Thoracic aorta (tissue), 2 donors: ENCODE measurements around the gene PPP3CA. TPM values are rescaled to one million over a fixed set of nuclear protein-coding genes. Genes with fewer than 3 reads are reported as not detected.
"Not testable (repeated sequence)": the region's sequence is repeated elsewhere in the genome, so short reads cannot be mapped to it uniquely, and the experiment has no call there.

Experiments
- ATAC-seq: fragments of 150-250 bp; one replicate; pipeline ENCODE4 v1.8.0; 2017; ENCODE audit warnings: low read depth; ENCODE audit not compliant: insufficient number of reproducible peaks, low FRiP score
- DNase-seq: peaks from one replicate; pipeline ENCODE4 v3.0.0-alpha.2; 2020; ENCODE audit warnings: low spot score
- H3K27ac ChIP-seq, 2 donors: fragments of 200-600 bp; sonication (generic); 1 replicate in 1 of 2; 2 replicates in 1 of 2; pipeline ENCODE4 v1.5.1; 2016; ENCODE audit warnings: mild to moderate bottlenecking in 2 of 2, moderate library complexity in 2 of 2
- H3K27me3 ChIP-seq: fragments of 200-600 bp; sonication (generic); replicated peaks from 2 replicates; pipeline ENCODE4 v1.6.0; 2016; ENCODE audit warnings: mild to moderate bottlenecking; ENCODE audit not compliant: insufficient read depth
- H3K36me3 ChIP-seq: fragments of 200-600 bp; sonication (generic); one replicate; pipeline ENCODE4 v1.5.1; 2016
- H3K4me1 ChIP-seq, 2 donors: fragments of 200-600 bp; sonication (generic); 1 replicate in 1 of 2; 2 replicates in 1 of 2; pipeline versions ENCODE4 v1.5.1 to v1.6.0; 2016; ENCODE audit warnings: low read depth in 2 of 2, mild to moderate bottlenecking in 1 of 2; ENCODE audit not compliant: control insufficient read depth in 1 of 2
- H3K4me3 ChIP-seq: fragments of 200-600 bp; sonication (generic); 2 replicates; pipeline ENCODE4 v1.5.1; 2016; ENCODE audit warnings: mild to moderate bottlenecking
- H3K9me3 ChIP-seq: fragments of 200-600 bp; sonication (generic); 2 replicates; pipeline ENCODE4 v1.5.1; 2016
- CTCF ChIP-seq: fragments of 200-600 bp; sonication (generic); IDR thresholded peaks from one replicate; pipeline ENCODE4 v1.5.1; 2019; ENCODE audit warnings: antibody characterized with exemption
- total RNA-seq, 2 donors: library from RNA; depleted of rRNA; stranded (reverse); fragments of >200 nt; gene quantifications; one replicate each; pipeline versions ENCODE4 v1.1.0 to v1.2.3, GENCODE V29; 2016

PPP3CA gene
- total RNA-seq, 2 donors from 2014 or later: 21.9 to 43.2 TPM

- Histone ChIP-seq H3K4me1 (peaks cover 17 to 22% of the 10 kb centered on the region in 2 donors), H3K27ac (peak overlapping the region in 1 of 2 donors; percentile 23), H3K4me3 (peak overlapping the region; percentile 33), H3K27me3 (no peaks in the 10 kb centered on the region), H3K9me3 (no peaks in the 10 kb centered on the region), H3K36me3 (no peaks in the 10 kb centered on the region)
- no peak for TF ChIP-seq CTCF
- no peak for DNase-seq
- ATAC-seq: no peak
Observed at GRCh38 chr4:101009471-101009870, 337.9 kb downstream of the PPP3CA start.

GRCh38 chr4:101008503-101008902 is 338.8 kb downstream of the PPP3CA start:
- ATAC-seq: no peak
- H3K36me3 ChIP-seq: no peaks in the 10 kb centered on the region
- no peaks in the 10 kb centered on the region for H3K27me3 ChIP-seq
- DNase-seq: no peak
- no peak overlapping the region for H3K4me3 ChIP-seq
- TF ChIP-seq CTCF: no peak
- no peak overlapping the region for H3K27ac ChIP-seq
- H3K4me1 ChIP-seq: peaks cover 17 to 22% of the 10 kb centered on the region in 2 donors
- H3K9me3 ChIP-seq: no peaks in the 10 kb centered on the region

GRCh38 chr4:101005659-101006058 is 341.7 kb downstream of the PPP3CA start:
- no peaks in the 10 kb centered on the region for H3K36me3 ChIP-seq
- H3K4me1 ChIP-seq: peaks cover 17 to 20% of the 10 kb centered on the region in 2 donors
- peaks cover 7% of the 10 kb centered on the region for H3K9me3 ChIP-seq
- no peak overlapping the region for H3K27ac ChIP-seq
- no peak overlapping the region for H3K4me3 ChIP-seq
- no peaks in the 10 kb centered on the region for H3K27me3 ChIP-seq
- TF ChIP-seq CTCF: no peak
- ATAC-seq (no peak), DNase-seq (no peak)

GRCh38 chr4:101000496-101000895 is 346.8 kb downstream of the PPP3CA start:
- DNase-seq (no peak), ATAC-seq (no peak)
- Histone ChIP-seq H3K4me1 (no peaks in the 10 kb centered on the region), H3K27me3 (no peaks in the 10 kb centered on the region), H3K9me3 (peaks cover 7% of the 10 kb centered on the region), H3K27ac (no peak overlapping the region), H3K4me3 (no peak overlapping the region), H3K36me3 (no peaks in the 10 kb centered on the region)
- no peak for TF ChIP-seq CTCF

- Histone ChIP-seq H3K27ac (no peak overlapping the region), H3K9me3 (no peaks in the 10 kb centered on the region), H3K4me3 (no peak overlapping the region), H3K36me3 (no peaks in the 10 kb centered on the region), H3K27me3 (no peaks in the 10 kb centered on the region), H3K4me1 (no peaks in the 10 kb centered on the region)
- no peak for ATAC-seq
- no peak for TF ChIP-seq CTCF
- DNase-seq: no peak
Observed at GRCh38 chr4:100995671-100996070, 351.7 kb downstream of the PPP3CA start.

GRCh38 chr4:100995002-100995401 is 352.3 kb downstream of the PPP3CA start:
- not testable (repeated sequence) for H3K36me3 ChIP-seq, H3K9me3 ChIP-seq, DNase-seq, H3K4me3 ChIP-seq, ATAC-seq, H3K27me3 ChIP-seq, H3K4me1 ChIP-seq, H3K27ac ChIP-seq

- not testable (repeated sequence) for H3K36me3 ChIP-seq, H3K27me3 ChIP-seq, H3K4me1 ChIP-seq, ATAC-seq, H3K9me3 ChIP-seq, H3K4me3 ChIP-seq, DNase-seq, H3K27ac ChIP-seq
Observed at GRCh38 chr4:100991332-100992069, 355.8 kb downstream of the PPP3CA start.
